Activated T-helper 1 cell treated with anti-CD3 and anti-CD28 coated beads, Interleukin-2, amount 50 U/mL, for 16 hours (primary cell): ENCODE measurements around the gene CERS3.

Experiments
- DNase-seq, 2 donors: peaks; one replicate each; pipeline ENCODE4 v3.0.0-alpha.2; 2020; ENCODE audit warnings: low read depth in 1 of 2, low spot score in 1 of 2

Gene CERS3

GRCh38 chr15:100385300-100386050 is 143.3 kb downstream of the CERS3 start:
- DNase-seq = no peak

- DNase-seq = no peak
Measured at GRCh38 chr15:100384108-100384410, 144.7 kb downstream of the CERS3 start.

- DNase-seq = no peak
Measured at GRCh38 chr15:100383302-100384107, 145.2 kb downstream of the CERS3 start.

- DNase-seq = no peak
Measured at GRCh38 chr15:100373942-100374341, 154.8 kb downstream of the CERS3 start.

GRCh38 chr15:100373120-100373896 is 155.4 kb downstream of the CERS3 start:
- DNase-seq = no peak

- DNase-seq = no peak
Measured at GRCh38 chr15:100372739-100373119, 156.0 kb downstream of the CERS3 start.

- no peak for DNase-seq
Measured at GRCh38 chr15:100355342-100355741, 173.4 kb downstream of the CERS3 start.

- no peak for DNase-seq
Measured at GRCh38 chr15:100353449-100353848, 175.3 kb downstream of the CERS3 start.

GRCh38 chr15:100350434-100351226 is 178.1 kb downstream of the CERS3 start:
- DNase-seq = no peak
